ENCODE data around the gene PERCC1. TPM values are rescaled to one million over a fixed set of nuclear protein-coding genes. Genes with fewer than 3 reads are reported as not detected.
A peak's percentile ranks its signal among the peaks of the same experiment; 100 is the strongest.

Gene PERCC1
- total RNA-seq, 2 experiments from 2014 or later, result not detected

- Histone ChIP-seq H3K79me2 (ENCODE audit: insufficient read depth, low read depth, low read length) (no peaks in the 10 kb centered on the region), H3K4me1 (ENCODE audit: insufficient read depth, low read length, poor library complexity, severe bottlenecking) (peaks cover 9% of the 10 kb centered on the region), H3K4me2 (ENCODE audit: low read length) (no peak overlapping the region), H3K9me3 (ENCODE audit: low read length) (no peaks in the 10 kb centered on the region), H4K20me1 (ENCODE audit: insufficient read depth, low read length) (no peaks in the 10 kb centered on the region), H2AFZ (ENCODE audit: low read length) (no peak overlapping the region), H3K9me2 (ENCODE audit: insufficient read depth, low read length) (no peaks in the 10 kb centered on the region), H3K36me3 (ENCODE audit: insufficient read depth, low read length) (peaks cover 9% of the 10 kb centered on the region; the same call in 1 of the 2 replicates), H3K27ac (ENCODE audit: low read depth, low read length, poor library complexity, severe bottlenecking) (no peak overlapping the region), H3K4me3 (ENCODE audit: low read depth, low read length, poor library complexity, severe bottlenecking) (no peak overlapping the region)
- POLR2A ChIA-PET, result no interaction called here
- no peak for TF ChIP-seq EZH2phosphoT487 (IDR thresholded peaks at IDR 0.05; ENCODE audit: borderline replicate concordance, low read depth, low read length)
- no peak for TF ChIP-seq CTCF (conservative IDR thresholded peaks at IDR 0.05; ENCODE audit: low read length)
- no peak for DNase-seq (ENCODE audit: low spot score)
- BruUV-seq (replicated peaks), result no TSS peak
- intact Hi-C loops (cut with micrococcal nuclease; ENCODE audit: unreplicated experiment), result no loop called here
- CTCF ChIA-PET (ENCODE audit: unreplicated experiment), result no interaction called here
Observed at GRCh38 chr16:1457489-1458245, 26.8 kb downstream of the PERCC1 start.

GRCh38 chr16:1458336-1458976 lies 27.6 kb downstream of the PERCC1 start:
- Histone ChIP-seq H3K9me2 (ENCODE audit: insufficient read depth, low read length) (no peaks in the 10 kb centered on the region), H3K4me2 (ENCODE audit: low read length) (no peak overlapping the region), H4K20me1 (ENCODE audit: insufficient read depth, low read length) (no peaks in the 10 kb centered on the region), H3K27ac (ENCODE audit: low read depth, low read length, poor library complexity, severe bottlenecking) (peak overlapping the region; percentile 34), H3K9me3 (ENCODE audit: low read length) (no peaks in the 10 kb centered on the region), H3K36me3 (ENCODE audit: insufficient read depth, low read length) (peaks cover 9% of the 10 kb centered on the region; the same call in 1 of the 2 replicates), H2AFZ (ENCODE audit: low read length) (no peak overlapping the region), H3K79me2 (ENCODE audit: insufficient read depth, low read depth, low read length) (no peaks in the 10 kb centered on the region), H3K4me3 (ENCODE audit: low read depth, low read length, poor library complexity, severe bottlenecking) (no peak overlapping the region), H3K4me1 (ENCODE audit: insufficient read depth, low read length, poor library complexity, severe bottlenecking) (peaks cover 9% of the 10 kb centered on the region)
- POLR2A ChIA-PET, result no interaction called here
- TF ChIP-seq CTCF (conservative IDR thresholded peaks at IDR 0.05; ENCODE audit: low read length), result no peak
- no peak for TF ChIP-seq EZH2phosphoT487 (IDR thresholded peaks at IDR 0.05; ENCODE audit: borderline replicate concordance, low read depth, low read length)
- no peak for DNase-seq (ENCODE audit: low spot score)
- intact Hi-C loops (cut with micrococcal nuclease; ENCODE audit: unreplicated experiment), result no loop called here
- no TSS peak for BruUV-seq (replicated peaks)
- CTCF ChIA-PET (ENCODE audit: unreplicated experiment), result no interaction called here

- Histone ChIP-seq H3K4me1 (ENCODE audit: insufficient read depth, low read length, poor library complexity, severe bottlenecking) (peaks cover 9% of the 10 kb centered on the region), H3K4me3 (ENCODE audit: low read depth, low read length, poor library complexity, severe bottlenecking) (no peak overlapping the region), H3K27ac (ENCODE audit: low read depth, low read length, poor library complexity, severe bottlenecking) (peak overlapping the region; percentile 34), H3K36me3 (ENCODE audit: insufficient read depth, low read length) (peaks cover 9% of the 10 kb centered on the region; the same call in 1 of the 2 replicates), H2AFZ (ENCODE audit: low read length) (no peak overlapping the region), H3K9me3 (ENCODE audit: low read length) (no peaks in the 10 kb centered on the region), H3K4me2 (ENCODE audit: low read length) (no peak overlapping the region), H3K79me2 (ENCODE audit: insufficient read depth, low read depth, low read length) (no peaks in the 10 kb centered on the region), H3K9me2 (ENCODE audit: insufficient read depth, low read length) (no peaks in the 10 kb centered on the region), H4K20me1 (ENCODE audit: insufficient read depth, low read length) (no peaks in the 10 kb centered on the region)
- intact Hi-C loops (cut with micrococcal nuclease; ENCODE audit: unreplicated experiment), result no loop called here
- ChIA-PET POLR2A (no interaction called here), CTCF (ENCODE audit: unreplicated experiment) (no interaction called here)
- TF ChIP-seq EZH2phosphoT487 (IDR thresholded peaks at IDR 0.05; ENCODE audit: borderline replicate concordance, low read depth, low read length) (no peak), CTCF (conservative IDR thresholded peaks at IDR 0.05; ENCODE audit: low read length) (no peak)
- no TSS peak for BruUV-seq (replicated peaks)
- peak; percentile 37 for DNase-seq (ENCODE audit: low spot score)
Observed at GRCh38 chr16:1458977-1459341, 28.1 kb downstream of the PERCC1 start.

Data from OCI-LY7 (cell line).